Right renal cortex interstitium (tissue), 3 donors: Measurements from ENCODE around the gene RXFP3. TPM values are rescaled to one million over a fixed set of nuclear protein-coding genes. Genes with fewer than 3 reads are reported as not detected.
"Not testable (repeated sequence)": the region's sequence is repeated elsewhere in the genome, so short reads cannot be mapped to it uniquely, and the experiment has no call there.

Source experiments
- DNase-seq, 3 donors: peaks; one replicate each; pipeline ENCODE4 v3.0.0-alpha.2; 2013; ENCODE audit warnings: low read depth in 3 of 3, low spot score in 2 of 3
- polyA plus RNA-seq, 3 donors: library from polyadenylated mRNA; unstranded; fragments of 120-200 nt; gene quantifications; one replicate each; pipeline ENCODE4 v1.2.1, GENCODE V29; 2013; ENCODE audit not compliant: insufficient read length in 3 of 3

RXFP3 gene
- under 1 TPM in 2 of 3 donors, not detected in 1; 0.08 to 0.11 TPM for polyA plus RNA-seq

- peak in 1 of 3 donors; percentile 6 for DNase-seq
Observed at GRCh38 chr5:33936381-33937016, at the start of gene RXFP3. Gene RXFP3 (plus strand): TSS chr5:33936386. CDS start chr5:33936741, 355 bp downstream.

GRCh38 chr5:33887268-33887667 lies 48.9 kb upstream of the RXFP3 start:
- DNase-seq: no peak

- DNase-seq: no peak
Observed at GRCh38 chr5:33888587-33888986, 47.6 kb upstream of the RXFP3 start.

GRCh38 chr5:33890131-33891032 lies 45.8 kb upstream of the RXFP3 start:
- peak in 1 of 3 donors; percentile 1 for DNase-seq

GRCh38 chr5:33891446-33891787 lies 44.8 kb upstream of the RXFP3 start:
- DNase-seq: peak in 1 of 3 donors; percentile 5

GRCh38 chr5:33891788-33892619 lies 44.2 kb upstream of the RXFP3 start, which contains the start of gene ADAMTS12:
Gene ADAMTS12 (minus strand): TSS chr5:33891990. CDS start chr5:33891856, 134 bp downstream.
- peak in 1 of 3 donors; percentile 25 for DNase-seq

GRCh38 chr5:33892620-33893137 lies 43.5 kb upstream of the RXFP3 start:
- peak in 1 of 3 donors; percentile 37 for DNase-seq

- no peak for DNase-seq
Observed at GRCh38 chr5:33894566-33894965, 41.6 kb upstream of the RXFP3 start.

GRCh38 chr5:33901156-33901555 lies 35.0 kb upstream of the RXFP3 start:
- no peak for DNase-seq

GRCh38 chr5:33903118-33903517 lies 33.1 kb upstream of the RXFP3 start:
- DNase-seq: no peak

GRCh38 chr5:33905381-33905780 lies 30.8 kb upstream of the RXFP3 start:
- no peak for DNase-seq

- not testable (repeated sequence) for DNase-seq
Observed at GRCh38 chr5:33906248-33906647, 29.9 kb upstream of the RXFP3 start.

GRCh38 chr5:33914844-33915243 lies 21.3 kb upstream of the RXFP3 start:
- not testable (repeated sequence) for DNase-seq

- DNase-seq: no peak
Observed at GRCh38 chr5:33921002-33921401, 15.2 kb upstream of the RXFP3 start.

- no peak for DNase-seq
Observed at GRCh38 chr5:33925278-33925677, 10.9 kb upstream of the RXFP3 start.

- no peak for DNase-seq
Observed at GRCh38 chr5:33927685-33928084, 8.5 kb upstream of the RXFP3 start.

- no peak for DNase-seq
Observed at GRCh38 chr5:33928283-33928682, 7.9 kb upstream of the RXFP3 start.

- no peak for DNase-seq
Observed at GRCh38 chr5:33929925-33930690, 6.1 kb upstream of the RXFP3 start.

GRCh38 chr5:33931136-33931535 lies 5.0 kb upstream of the RXFP3 start:
- DNase-seq: no peak

GRCh38 chr5:33933723-33934169 lies 2.4 kb upstream of the RXFP3 start:
- no peak for DNase-seq
